ENCODE data around the gene ADCY3. TPM values are rescaled to one million over a fixed set of nuclear protein-coding genes. Genes with fewer than 3 reads are reported as not detected.
A peak's percentile ranks its signal among the peaks of the same experiment; 100 is the strongest.

ADCY3 gene
- polyA plus RNA-seq, 1 donor (not counting 4 experiments of a cell fraction or from before 2014, with no cell fraction given), result 33.2 TPM

DNA sequence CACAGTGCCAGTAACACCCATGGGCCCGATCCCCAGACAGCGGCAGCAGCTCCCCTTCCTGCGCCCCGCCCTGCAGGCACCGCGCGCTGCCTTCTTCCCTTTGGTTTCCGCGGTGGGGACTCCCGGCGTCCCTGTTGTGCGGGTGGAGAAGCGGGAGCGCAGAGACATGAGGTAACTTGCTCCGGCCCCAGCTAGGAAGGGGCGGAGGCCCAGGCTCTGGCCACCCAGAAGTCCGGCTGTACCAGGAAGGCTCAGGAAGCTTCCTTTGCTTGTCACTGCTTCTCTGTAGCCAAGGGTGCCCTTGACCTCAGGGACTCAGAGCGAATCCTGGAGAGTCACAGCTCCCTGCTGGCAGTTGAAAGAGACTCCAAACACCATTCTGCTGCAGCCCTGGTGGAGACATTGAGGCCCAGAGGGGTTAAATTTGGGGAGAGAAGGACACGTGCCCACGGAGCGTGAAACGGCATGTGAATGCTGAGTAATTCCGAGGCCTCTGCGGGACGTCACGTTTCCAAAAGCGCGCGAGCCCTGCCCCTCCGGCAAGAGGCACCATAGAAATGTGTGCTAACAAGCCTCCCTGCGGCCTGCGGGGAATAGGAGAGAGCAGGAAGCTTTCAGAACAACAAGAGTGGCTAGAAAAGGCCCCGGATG, 6.7 kb upstream of the ADCY3 start:
- dilution Hi-C loops (cut with MboI; ENCODE audit: extremely low pct_ligation_motif_present, low sequenced_read_pairs), result no loop called here
- H3K9me3 ChIP-seq (ENCODE audit: control insufficient read depth, low read depth, low read length), result no peaks in the 10 kb centered on the region
- H3K27me3 ChIP-seq (ENCODE audit: control insufficient read depth, extremely low read depth, insufficient read depth, low read length), result no peaks in the 10 kb centered on the region
- peak overlapping the region; percentile 68 for H3K4me2 ChIP-seq (ENCODE audit: control insufficient read depth, extremely low read depth, insufficient read depth, low read depth, low read length)
- H2AFZ ChIP-seq (ENCODE audit: control insufficient read depth, low read length), result peak overlapping the region; percentile 64
- H3K36me3 ChIP-seq (ENCODE audit: control insufficient read depth in 2 of 2, extremely low read depth in 1 of 2, insufficient read depth in 2 of 2, low read length in 2 of 2), result no peaks in the 10 kb centered on the region
- peak overlapping the region in 1 of 3 experiments; percentile 47 for H3K4me3 ChIP-seq (ENCODE audit: control insufficient read depth in 2 of 3, extremely low read depth in 1 of 3, insufficient read depth in 2 of 3, low read depth in 1 of 3, low read length in 3 of 3)
- DNase-seq (ENCODE audit: low read depth, low spot score) (peak; percentile 36), FAIRE-seq (peak; percentile 69)
- no peak for TF ChIP-seq EZH2 (IDR thresholded peaks at IDR 0.05; ENCODE audit: low read length)
- TF ChIP-seq, protein P1, sequence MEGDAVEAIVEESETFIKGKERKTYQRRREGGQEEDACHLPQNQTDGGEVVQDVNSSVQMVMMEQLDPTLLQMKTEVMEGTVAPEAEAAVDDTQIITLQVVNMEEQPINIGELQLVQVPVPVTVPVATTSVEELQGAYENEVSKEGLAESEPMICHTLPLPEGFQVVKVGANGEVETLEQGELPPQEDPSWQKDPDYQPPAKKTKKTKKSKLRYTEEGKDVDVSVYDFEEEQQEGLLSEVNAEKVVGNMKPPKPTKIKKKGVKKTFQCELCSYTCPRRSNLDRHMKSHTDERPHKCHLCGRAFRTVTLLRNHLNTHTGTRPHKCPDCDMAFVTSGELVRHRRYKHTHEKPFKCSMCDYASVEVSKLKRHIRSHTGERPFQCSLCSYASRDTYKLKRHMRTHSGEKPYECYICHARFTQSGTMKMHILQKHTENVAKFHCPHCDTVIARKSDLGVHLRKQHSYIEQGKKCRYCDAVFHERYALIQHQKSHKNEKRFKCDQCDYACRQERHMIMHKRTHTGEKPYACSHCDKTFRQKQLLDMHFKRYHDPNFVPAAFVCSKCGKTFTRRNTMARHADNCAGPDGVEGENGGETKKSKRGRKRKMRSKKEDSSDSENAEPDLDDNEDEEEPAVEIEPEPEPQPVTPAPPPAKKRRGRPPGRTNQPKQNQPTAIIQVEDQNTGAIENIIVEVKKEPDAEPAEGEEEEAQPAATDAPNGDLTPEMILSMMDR (optimal IDR thresholded peaks at IDR 0.05 in 1 of 3, IDR thresholded peaks at IDR 0.05 in 1 of 3, conservative IDR thresholded peaks at IDR 0.05 in 1 of 3; ENCODE audit: extremely low read depth in 1 of 3, insufficient read depth in 2 of 3, low read length in 3 of 3), result no peak
- no peaks in the 10 kb centered on the region for H3K9me1 ChIP-seq (ENCODE audit: control insufficient read depth, extremely low read depth, insufficient read depth, low read length)
- no peaks in the 10 kb centered on the region for H4K20me1 ChIP-seq (ENCODE audit: control insufficient read depth, extremely low read depth, insufficient read depth, low read length)
- H3K79me2 ChIP-seq (ENCODE audit: control insufficient read depth, insufficient read depth, low read length), result no peaks in the 10 kb centered on the region
- H3K4me1 ChIP-seq (ENCODE audit: control insufficient read depth, extremely low read depth, insufficient read depth, low read length), result peaks cover 26% of the 10 kb centered on the region
- peak overlapping the region; percentile 16 for H3K27ac ChIP-seq (ENCODE audit: control insufficient read depth, insufficient read depth, low read length)
- H3K9ac ChIP-seq (ENCODE audit: control insufficient read depth, extremely low read depth, insufficient read depth, low read length), result peak overlapping the region; percentile 58

GRCh38 chr2:24926220-24926601, 6.2 kb upstream of the ADCY3 start:
- Histone ChIP-seq H2AFZ (ENCODE audit: control insufficient read depth, low read length) (peak overlapping the region; percentile 64), H3K36me3 (ENCODE audit: control insufficient read depth in 2 of 2, extremely low read depth in 1 of 2, insufficient read depth in 2 of 2, low read length in 2 of 2) (no peaks in the 10 kb centered on the region), H3K27ac (ENCODE audit: control insufficient read depth, insufficient read depth, low read length) (peak overlapping the region; percentile 16), H3K4me2 (ENCODE audit: control insufficient read depth, extremely low read depth, insufficient read depth, low read depth, low read length) (peak overlapping the region; percentile 68), H3K79me2 (ENCODE audit: control insufficient read depth, insufficient read depth, low read length) (no peaks in the 10 kb centered on the region), H3K4me3 (ENCODE audit: control insufficient read depth in 2 of 3, extremely low read depth in 1 of 3, insufficient read depth in 2 of 3, low read depth in 1 of 3, low read length in 3 of 3) (no peak overlapping the region), H4K20me1 (ENCODE audit: control insufficient read depth, extremely low read depth, insufficient read depth, low read length) (no peaks in the 10 kb centered on the region), H3K27me3 (ENCODE audit: control insufficient read depth, extremely low read depth, insufficient read depth, low read length) (no peaks in the 10 kb centered on the region), H3K4me1 (ENCODE audit: control insufficient read depth, extremely low read depth, insufficient read depth, low read length) (peaks cover 26% of the 10 kb centered on the region), H3K9ac (ENCODE audit: control insufficient read depth, extremely low read depth, insufficient read depth, low read length) (peak overlapping the region; percentile 58), H3K9me1 (ENCODE audit: control insufficient read depth, extremely low read depth, insufficient read depth, low read length) (no peaks in the 10 kb centered on the region), H3K9me3 (ENCODE audit: control insufficient read depth, low read depth, low read length) (no peaks in the 10 kb centered on the region)
- no peak for FAIRE-seq
- TF ChIP-seq, protein P1 (optimal IDR thresholded peaks at IDR 0.05 in 1 of 3, IDR thresholded peaks at IDR 0.05 in 1 of 3, conservative IDR thresholded peaks at IDR 0.05 in 1 of 3; ENCODE audit: extremely low read depth in 1 of 3, insufficient read depth in 2 of 3, low read length in 3 of 3), result no peak
- DNase-seq (ENCODE audit: low read depth, low spot score), result no peak
- dilution Hi-C loops (cut with MboI; ENCODE audit: extremely low pct_ligation_motif_present, low sequenced_read_pairs), result no loop called here

All from keratinocyte (primary cell).